ENCODE measurements around the gene RAB3A. TPM values are rescaled to one million over a fixed set of nuclear protein-coding genes. Genes with fewer than 3 reads are reported as not detected.

RAB3A gene
- total RNA-seq, 1 donor from 2014 or later, result 5.6 TPM

- intact Hi-C loops (cut with DNase I), result no loop called here
- no peaks in the 10 kb centered on the region for H3K9me3 ChIP-seq
- H3K27ac ChIP-seq, result no peak overlapping the region
- peaks cover 2% of the 10 kb centered on the region for H3K27me3 ChIP-seq
- peaks cover 25% of the 10 kb centered on the region for H3K4me1 ChIP-seq
- DNase-seq (ENCODE audit: extremely low spot score in 2 of 2), result no peak
- no peak overlapping the region for H3K4me3 ChIP-seq
- H3K36me3 ChIP-seq, result no peaks in the 10 kb centered on the region
- TF ChIP-seq CTCF (IDR thresholded peaks at IDR 0.05), result no peak
- TF ChIP-seq POLR2AphosphoS5 (IDR thresholded peaks at IDR 0.05; ENCODE audit: insufficient read depth in 1 of 2, low read depth in 1 of 2), result no peak
- TF ChIP-seq POLR2A (IDR thresholded peaks at IDR 0.05), result no peak
Observed at GRCh38 chr19:18227781-18228271, 24.0 kb upstream of the RAB3A start.

DNA sequence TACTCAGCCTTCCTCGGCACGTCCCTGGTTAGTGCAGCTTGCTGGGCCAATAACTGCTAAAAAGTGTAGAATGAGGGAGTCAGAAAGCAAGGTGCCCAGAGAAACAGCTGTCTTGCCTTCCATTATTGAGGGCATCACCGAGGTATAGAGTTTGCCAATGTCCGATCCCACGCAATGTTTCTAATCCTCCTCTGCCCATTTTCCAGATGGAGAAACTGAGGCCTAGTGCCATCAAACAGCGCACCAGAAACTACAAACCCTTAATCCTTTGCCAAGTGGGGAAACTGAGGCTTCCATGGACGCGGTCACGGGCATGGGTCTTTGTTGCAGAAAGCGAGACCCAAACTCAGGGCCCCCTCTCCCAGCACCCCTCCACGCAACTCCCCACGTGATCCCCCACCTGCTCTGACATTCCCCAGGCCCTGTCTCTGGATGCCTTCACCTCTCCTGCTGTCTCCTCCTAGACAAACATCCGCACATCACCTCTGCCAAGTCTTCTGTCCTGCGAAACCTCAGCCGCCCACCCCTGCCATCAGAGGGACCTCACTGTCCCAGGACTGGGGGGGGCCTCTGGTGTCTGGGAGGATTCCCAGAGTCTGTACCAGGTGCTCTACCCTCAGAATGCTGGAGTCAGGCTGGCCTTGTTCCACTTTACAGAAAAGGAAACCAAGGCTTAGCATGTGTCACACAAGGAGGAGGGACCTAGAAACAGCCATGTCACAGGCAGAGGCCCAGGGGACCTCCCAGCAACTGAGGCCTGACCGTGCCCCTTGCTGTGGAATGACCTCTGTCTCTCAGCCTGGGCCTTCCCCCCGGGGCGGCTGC, 23.3 kb upstream of the RAB3A start:
- H3K9me3 ChIP-seq, result no peaks in the 10 kb centered on the region
- peaks cover 25% of the 10 kb centered on the region for H3K4me1 ChIP-seq
- TF ChIP-seq POLR2AphosphoS5 (IDR thresholded peaks at IDR 0.05; ENCODE audit: insufficient read depth in 1 of 2, low read depth in 1 of 2), result no peak
- no peak for TF ChIP-seq POLR2A (IDR thresholded peaks at IDR 0.05)
- TF ChIP-seq CTCF (IDR thresholded peaks at IDR 0.05), result no peak
- no peak for DNase-seq (ENCODE audit: extremely low spot score in 2 of 2)
- H3K27me3 ChIP-seq, result no peaks in the 10 kb centered on the region
- H3K4me3 ChIP-seq, result no peak overlapping the region
- no peak overlapping the region for H3K27ac ChIP-seq
- intact Hi-C loops (cut with DNase I), result no loop called here
- H3K36me3 ChIP-seq, result no peaks in the 10 kb centered on the region

- H3K36me3 ChIP-seq, result no peaks in the 10 kb centered on the region
- peak within 1 kb of the TSS; percentile 22 for H3K27ac ChIP-seq
- H3K9me3 ChIP-seq, result no peaks in the 10 kb centered on the region
- H3K4me3 ChIP-seq, result peak within 1 kb of the TSS in 1 of 2 donors; percentile 40
- H3K27me3 ChIP-seq, result no peaks in the 10 kb centered on the region
- intact Hi-C loops (cut with DNase I), result no loop called here
- DNase-seq (ENCODE audit: extremely low spot score in 2 of 2), result no peak
- TF ChIP-seq POLR2AphosphoS5 (IDR thresholded peaks at IDR 0.05; ENCODE audit: insufficient read depth in 1 of 2, low read depth in 1 of 2) (no peak), CTCF (IDR thresholded peaks at IDR 0.05) (no peak), POLR2A (IDR thresholded peaks at IDR 0.05) (no peak)
- H3K4me1 ChIP-seq, result peaks cover 28% of the 10 kb centered on the region
Observed at GRCh38 chr19:18225702-18226468, 22.0 kb upstream of the RAB3A start, which contains the start of gene PDE4C. Gene PDE4C (minus strand): TSS chr19:18226438. CDS start chr19:18226415, 23 bp downstream.

GRCh38 chr19:18225355-18225701, 21.5 kb upstream of the RAB3A start:
- Histone ChIP-seq H3K36me3 (no peaks in the 10 kb centered on the region), H3K9me3 (no peaks in the 10 kb centered on the region), H3K4me1 (peaks cover 30% of the 10 kb centered on the region), H3K4me3 (peak overlapping the region in 1 of 2 donors; percentile 40), H3K27me3 (no peaks in the 10 kb centered on the region), H3K27ac (peak overlapping the region; percentile 22)
- DNase-seq (ENCODE audit: extremely low spot score in 2 of 2), result no peak
- TF ChIP-seq POLR2AphosphoS5 (IDR thresholded peaks at IDR 0.05; ENCODE audit: insufficient read depth in 1 of 2, low read depth in 1 of 2), result no peak
- TF ChIP-seq POLR2A (IDR thresholded peaks at IDR 0.05), result no peak
- no peak for TF ChIP-seq CTCF (IDR thresholded peaks at IDR 0.05)
- intact Hi-C loops (cut with DNase I), result no loop called here

Measured in vagina (tissue), 2 donors.